Measurements from ENCODE around the gene ST3GAL6.

DNA sequence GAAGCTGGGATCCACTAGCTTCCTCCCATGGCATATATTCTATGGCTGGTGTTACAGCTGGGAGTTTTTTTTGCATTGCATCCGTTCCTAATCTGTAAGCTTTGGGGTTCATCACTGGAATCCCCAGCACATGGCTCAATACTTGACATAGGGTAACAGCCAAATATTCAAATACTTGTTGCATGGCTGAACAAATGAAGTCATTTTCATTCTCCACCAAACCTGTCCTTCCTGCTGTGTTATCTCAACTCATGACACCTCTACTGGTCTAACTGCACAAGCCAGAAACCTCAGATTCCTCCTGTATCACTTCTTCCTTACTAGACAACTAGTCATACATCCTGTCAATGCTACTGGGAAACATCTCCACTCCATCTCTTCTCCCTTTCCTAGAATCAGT, 43.4 kb downstream of the ST3GAL6 start:
- TF ChIP-seq POLR2A (IDR thresholded peaks at IDR 0.05), result no peak
- no peak for TF ChIP-seq CTCF (IDR thresholded peaks at IDR 0.05)

All from Peyer's patch (tissue), 4 donors.